Epithelial cell of esophagus (primary cell): ENCODE data around the gene KRT6C.

Source experiments
- DNase-seq: peaks from one replicate; pipeline ENCODE4 v3.0.0; 2010; ENCODE audit warnings: low read depth
- H3K4me3 ChIP-seq: 2 replicates; pipeline ENCODE4 v1.5.1; 2011; ENCODE audit warnings: mild to moderate bottlenecking, low read length, control low read depth
- CTCF ChIP-seq: IDR thresholded peaks from 2 replicates; pipeline ENCODE4 v1.5.1; 2011; ENCODE audit warnings: low read depth, mild to moderate bottlenecking, low read length, control low read depth, inconsistent platforms; ENCODE audit not compliant: insufficient read depth; ENCODE audit errors: missing control alignments

KRT6C gene

GRCh38 chr12:52444647-52445595 lies 28.7 kb downstream of the KRT6C start:
- peak; percentile 85 for DNase-seq
- H3K4me3 ChIP-seq, result no peak overlapping the region
- TF ChIP-seq CTCF, result no peak

DNA sequence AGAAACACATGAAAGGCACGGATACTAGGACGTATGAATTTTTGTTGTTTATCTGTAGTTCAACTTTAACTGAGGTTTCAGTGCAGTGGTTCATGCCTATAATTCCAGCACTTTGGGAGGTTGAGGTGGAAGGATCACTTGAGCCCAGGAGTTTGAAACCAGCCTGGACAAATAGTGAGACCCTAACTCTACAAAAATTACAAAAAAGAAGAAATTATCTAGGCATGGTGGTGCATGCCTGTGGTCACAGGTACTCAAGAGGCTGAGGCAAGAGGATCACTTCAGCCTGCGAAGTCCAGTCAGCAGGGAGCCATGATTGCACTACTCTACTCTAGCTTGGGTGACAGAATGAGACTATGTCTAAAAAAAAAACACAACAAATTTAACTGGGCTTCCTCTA lies 29.6 kb downstream of the KRT6C start:
- no peak for TF ChIP-seq CTCF
- no peak overlapping the region for H3K4me3 ChIP-seq
- DNase-seq, result no peak

DNA sequence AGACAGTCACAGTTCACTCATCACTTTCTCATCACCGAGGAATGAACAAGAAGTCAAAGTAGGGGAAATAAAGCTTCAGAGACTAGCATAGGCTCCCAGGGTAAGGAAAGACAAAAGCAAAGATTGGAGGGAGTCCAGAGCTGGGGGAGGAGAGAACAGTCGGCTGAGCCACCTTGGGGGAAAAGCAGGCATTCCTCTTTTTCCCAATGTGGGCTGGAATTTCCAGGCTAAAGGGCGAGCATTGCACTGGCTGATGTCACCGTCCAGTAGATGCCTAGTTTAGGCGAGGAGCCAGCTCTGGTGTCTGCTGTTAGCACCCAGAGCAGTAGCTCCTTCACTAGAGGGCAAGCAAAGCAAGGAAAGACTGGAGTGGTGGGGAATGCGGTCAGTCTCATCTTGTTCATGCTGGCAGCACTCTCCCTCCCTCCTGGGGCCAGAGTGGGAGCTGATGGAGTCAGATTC lies 31.0 kb downstream of the KRT6C start:
- no peak overlapping the region for H3K4me3 ChIP-seq
- TF ChIP-seq CTCF, result no peak
- peak; percentile 95 for DNase-seq

- H3K4me3 ChIP-seq, result no peak overlapping the region
- TF ChIP-seq CTCF, result no peak
- peak; percentile 95 for DNase-seq
Observed at GRCh38 chr12:52441320-52441911, 32.2 kb downstream of the KRT6C start.

DNA sequence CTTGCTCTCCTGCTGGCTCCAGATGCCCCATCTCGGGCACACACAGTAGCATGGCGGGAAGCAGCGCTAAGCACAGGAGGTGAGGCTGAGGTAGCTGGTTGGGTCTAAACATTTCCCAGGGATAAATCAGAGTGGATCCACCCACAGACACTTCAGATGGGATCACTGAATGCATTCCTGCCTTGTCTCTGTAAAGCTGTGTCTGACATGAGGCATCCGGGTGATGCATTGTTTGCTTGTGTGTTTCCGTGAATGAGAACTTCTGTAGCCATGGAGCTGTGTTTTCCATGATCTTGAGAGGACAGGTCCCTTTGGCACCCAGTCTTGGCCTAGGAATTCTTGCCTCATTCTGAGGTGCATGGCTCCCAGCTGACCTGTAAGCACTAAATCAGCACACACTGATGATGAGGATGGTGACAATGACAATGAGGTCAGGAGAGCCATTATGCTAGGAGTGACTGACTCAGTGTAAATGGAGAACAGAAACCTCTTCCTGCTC lies 32.7 kb downstream of the KRT6C start:
- no peak overlapping the region for H3K4me3 ChIP-seq
- TF ChIP-seq CTCF, result no peak
- DNase-seq, result peak; percentile 98

DNA sequence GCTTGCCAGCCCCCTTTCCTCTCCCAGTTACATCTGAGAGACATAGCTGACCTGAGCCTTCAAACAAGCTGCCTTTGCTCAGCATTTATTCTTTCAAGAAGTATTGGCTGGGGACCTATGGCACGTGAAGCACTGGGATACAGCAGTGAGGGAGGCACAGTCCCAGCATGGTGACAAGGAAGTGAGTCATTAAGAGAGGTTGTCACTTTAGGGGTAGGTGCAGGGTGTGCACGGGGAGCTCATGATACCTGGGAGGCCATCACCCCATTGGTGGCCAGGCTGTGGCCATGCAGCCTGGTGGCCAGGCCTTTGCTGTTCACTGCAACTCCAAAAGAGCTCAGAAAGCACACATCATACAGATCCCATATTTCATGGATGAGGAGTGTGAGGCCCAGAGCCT lies 33.8 kb downstream of the KRT6C start:
- TF ChIP-seq CTCF, result no peak
- DNase-seq, result no peak
- H3K4me3 ChIP-seq, result no peak overlapping the region
